ENCODE data around the gene SLITRK5.

Gene SLITRK5

DNA sequence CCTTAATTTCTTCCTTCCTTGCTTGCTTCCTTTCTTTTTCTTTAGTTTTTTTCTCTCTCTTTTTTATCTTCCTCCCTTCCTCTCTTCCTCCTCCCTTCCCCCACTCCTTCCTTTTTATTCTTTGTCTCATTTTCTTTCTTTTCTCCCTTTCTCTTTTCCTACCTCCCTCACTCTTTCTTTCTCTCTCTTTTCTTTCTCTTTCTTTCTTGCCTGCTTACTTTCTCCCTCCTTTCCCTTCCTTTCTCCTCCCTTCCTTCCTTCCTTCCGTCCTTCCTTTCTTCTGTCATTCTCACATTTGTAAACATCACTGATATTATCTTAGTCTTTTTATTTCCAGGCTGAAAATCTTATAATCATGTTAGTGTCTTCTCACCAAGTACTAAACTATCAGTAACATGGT lies 38.8 kb downstream of the SLITRK5 start:
- no peak for DNase-seq

DNA sequence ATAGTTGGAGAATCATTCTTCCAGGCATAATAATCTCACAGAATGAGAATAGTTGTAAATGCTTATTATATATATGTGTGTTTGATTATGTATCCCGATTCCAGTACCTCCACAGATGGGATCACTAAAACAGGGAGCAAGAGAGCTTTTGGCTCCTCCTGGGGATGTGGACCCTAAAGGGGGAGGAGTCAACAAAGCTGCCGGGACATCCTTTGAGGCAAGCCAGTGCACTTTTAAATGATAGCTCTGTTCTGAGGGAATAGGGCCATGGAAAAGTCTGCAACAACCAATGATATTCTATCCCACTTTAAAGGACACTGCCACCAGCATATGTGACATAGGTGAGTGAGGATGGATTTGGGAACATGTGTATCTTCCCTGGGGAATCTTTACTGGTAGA lies 40.8 kb downstream of the SLITRK5 start:
- no peak for DNase-seq
